GM12874 (cell line): ENCODE results near the gene LHX5.

Source experiments
- CTCF ChIP-seq: IDR thresholded peaks from 2 replicates; pipeline ENCODE4 v1.5.1; 2011; ENCODE audit warnings: low read depth, mild to moderate bottlenecking, control low read depth, low read length, moderate library complexity; ENCODE audit not compliant: insufficient read depth

LHX5 gene

DNA sequence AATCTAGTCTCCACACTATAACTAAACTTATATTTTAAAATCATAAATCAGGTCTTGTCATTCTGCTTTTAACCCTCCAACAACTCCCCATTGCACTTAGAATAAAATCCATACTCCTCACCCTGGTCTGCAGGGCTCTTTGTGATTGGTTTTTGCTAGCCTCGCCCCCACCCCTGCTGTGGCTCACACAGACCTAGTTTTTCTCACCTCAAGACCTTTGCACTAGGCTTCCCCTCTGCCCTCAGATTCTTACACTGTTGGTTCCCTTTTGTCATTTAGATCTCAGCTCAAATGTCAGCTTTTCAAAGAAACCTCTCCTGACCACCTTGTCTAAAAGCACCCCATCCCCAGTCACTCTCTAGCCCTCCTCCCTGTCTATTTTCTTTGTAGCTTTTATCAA, 10.7 kb upstream of the LHX5 start:
- no peak for TF ChIP-seq CTCF

DNA sequence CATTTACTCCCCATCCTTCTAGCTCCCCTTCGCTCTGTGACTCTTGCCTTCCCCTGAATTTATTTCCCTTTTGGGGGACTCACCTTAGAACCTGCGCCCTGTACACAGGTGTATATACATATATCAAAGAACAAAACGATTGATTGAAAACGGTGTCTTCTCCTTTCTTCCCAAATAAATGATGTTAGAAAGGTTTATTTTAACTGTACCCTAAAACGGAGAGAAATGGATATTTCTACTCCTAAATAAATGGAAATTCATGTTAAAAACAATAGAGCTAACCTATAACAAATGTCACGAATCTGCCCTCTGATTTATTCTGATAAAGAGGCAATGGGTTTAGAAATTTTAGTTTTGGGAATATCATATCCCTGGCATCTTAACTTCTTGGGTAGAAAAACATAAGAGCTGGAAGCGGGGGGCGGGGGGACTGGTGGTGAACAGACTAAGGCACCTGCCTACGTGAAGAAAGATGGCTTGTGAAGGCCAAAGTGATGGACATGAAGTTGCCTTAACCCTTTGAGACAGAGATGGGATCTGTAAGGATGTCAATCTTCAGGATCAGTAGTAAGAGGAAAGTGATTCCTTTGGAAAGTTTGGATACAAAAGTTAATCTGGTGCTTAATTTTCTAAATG, 8.8 kb upstream of the LHX5 start:
- TF ChIP-seq CTCF = no peak

DNA sequence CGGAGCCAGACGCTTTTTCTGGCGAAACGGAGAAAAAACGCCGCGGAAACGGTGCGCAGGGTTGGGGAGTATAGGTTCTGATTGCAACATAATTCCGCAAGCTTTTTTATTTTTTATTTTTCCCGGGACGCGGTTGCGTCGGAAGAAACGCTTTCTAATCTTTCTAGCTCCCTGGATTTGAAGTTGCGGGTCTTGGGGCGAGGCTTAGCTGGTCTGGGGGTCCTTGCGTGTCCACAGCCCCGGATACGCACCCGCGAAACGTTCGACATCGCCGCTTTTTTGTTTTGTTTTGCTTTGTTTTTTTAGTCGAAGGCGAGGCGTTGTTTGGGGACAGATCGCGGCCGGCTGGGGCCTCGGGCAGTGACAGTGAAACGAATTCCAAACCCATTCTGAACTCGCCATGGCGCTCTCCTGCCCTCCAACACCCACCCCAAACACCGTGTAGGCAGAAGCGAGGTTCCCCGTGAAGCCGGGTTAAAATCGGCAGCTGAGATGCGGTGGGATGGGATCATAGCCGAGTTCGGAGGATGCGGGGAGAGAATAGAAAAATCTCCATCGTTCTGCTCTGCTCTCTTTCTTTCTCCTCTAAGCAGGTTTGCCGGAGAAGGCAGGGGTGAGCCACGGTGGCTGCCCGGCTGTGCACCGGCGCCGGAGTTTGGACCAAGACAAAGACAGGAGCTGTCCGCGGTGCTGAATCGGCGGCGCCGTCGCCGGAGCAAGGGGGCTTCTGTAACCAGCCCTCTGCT, 8.1 kb upstream of the LHX5 start:
- no peak for TF ChIP-seq CTCF

DNA sequence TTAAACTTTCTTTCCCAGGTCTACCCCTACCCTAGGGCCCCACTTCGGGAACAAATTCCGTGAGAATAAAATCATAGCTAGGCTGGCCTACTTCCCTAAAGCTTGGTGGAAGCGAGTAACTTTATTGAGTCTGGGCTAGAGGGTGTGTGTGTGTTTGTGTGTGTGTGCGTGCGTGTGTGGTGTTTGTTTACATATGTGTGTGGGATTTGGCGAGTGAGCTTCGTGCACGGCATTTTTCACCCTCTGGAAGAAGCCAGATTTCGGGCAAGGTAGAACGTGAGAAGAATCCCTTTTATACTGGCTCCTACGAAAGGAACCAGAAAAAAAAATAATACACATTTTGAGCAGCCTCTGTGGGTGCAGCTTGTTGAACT, 7.5 kb upstream of the LHX5 start:
- TF ChIP-seq CTCF = no peak

DNA sequence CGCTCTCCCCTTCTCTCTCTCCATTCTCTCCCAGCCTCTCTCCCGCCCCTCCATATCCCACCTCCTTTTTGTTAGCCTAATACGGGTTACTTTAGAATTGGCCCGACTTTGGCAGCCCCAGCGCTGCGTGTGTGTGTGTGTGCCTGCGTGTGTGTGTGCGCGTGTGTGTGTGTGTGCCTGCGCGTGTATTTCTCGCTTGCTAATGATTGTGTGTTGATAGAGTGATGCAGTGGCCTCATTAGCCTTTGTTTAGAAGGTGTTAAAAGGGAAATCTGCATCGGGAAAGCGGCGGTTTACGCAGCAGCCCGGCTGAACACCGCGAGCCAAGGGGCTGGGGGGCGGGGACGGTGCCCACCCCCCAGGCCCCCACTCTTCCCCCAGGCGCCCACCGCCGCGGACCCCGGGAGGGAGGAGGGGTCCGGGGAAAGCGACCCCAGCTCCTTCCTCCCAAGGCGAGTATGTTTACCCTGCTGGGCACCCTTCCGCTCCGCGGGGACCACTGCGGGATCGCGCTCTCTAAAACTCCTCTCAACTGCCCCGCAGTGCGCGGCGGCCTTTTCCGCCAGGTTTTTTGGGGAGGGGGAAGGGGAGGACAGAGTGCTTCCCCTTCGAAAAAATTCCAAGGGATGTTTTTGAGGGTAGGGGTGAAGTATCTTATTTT, 6.8 kb upstream of the LHX5 start:
- no peak for TF ChIP-seq CTCF

DNA sequence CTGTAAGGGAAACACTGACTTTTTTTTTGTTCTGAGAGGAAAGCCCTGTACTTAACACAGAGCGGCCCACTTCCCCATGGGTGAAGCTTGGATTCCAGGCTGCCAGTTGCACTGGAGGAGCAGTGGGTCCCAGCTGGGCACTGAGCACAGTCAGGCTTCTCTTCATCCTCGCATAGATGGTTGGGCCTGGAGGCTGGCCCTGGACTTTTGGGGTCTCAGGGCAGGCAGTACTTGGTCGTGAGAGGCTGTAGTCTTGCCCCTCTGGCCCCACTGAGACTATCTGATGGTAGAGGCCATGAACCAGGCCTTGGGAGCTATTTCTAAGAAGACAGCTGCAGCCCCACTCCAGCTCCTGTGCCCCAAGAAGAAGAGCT, 6.2 kb upstream of the LHX5 start:
- TF ChIP-seq CTCF = no peak

DNA sequence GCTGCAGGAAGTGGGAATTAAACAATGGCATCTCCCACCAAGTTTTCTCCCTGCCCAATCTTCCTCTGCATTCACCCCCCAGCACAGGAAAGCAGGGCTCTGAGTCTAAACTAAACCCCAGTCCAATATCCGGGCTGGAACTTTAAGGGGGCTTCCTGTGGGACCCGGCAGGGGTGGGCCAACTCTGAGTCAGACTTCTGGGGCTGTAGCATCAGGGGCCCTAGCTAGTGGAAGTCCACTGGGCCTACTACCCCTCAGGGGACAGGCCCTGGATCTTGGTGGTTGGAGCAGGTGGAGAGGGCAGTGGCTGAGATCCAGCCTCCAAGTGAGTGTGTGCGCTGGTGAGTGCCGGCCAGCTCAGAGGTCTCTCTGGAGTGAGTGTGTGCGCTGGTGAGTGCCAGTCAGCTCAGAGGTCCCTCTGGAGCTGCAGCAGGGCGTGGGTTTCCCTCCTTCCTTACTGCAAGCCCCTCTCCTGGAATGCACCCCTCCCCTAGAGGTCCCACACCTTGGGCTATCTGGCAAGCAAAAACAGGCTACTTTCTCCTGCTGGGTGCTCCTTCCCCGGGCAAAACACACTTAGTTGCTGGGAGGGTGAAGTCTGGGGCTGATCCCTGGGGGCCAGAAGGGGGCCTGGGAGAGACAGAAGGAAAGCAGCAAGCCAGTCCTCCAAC, 5.6 kb upstream of the LHX5 start:
- TF ChIP-seq CTCF = no peak
